ENCODE results near the gene ATP10B.

DNA sequence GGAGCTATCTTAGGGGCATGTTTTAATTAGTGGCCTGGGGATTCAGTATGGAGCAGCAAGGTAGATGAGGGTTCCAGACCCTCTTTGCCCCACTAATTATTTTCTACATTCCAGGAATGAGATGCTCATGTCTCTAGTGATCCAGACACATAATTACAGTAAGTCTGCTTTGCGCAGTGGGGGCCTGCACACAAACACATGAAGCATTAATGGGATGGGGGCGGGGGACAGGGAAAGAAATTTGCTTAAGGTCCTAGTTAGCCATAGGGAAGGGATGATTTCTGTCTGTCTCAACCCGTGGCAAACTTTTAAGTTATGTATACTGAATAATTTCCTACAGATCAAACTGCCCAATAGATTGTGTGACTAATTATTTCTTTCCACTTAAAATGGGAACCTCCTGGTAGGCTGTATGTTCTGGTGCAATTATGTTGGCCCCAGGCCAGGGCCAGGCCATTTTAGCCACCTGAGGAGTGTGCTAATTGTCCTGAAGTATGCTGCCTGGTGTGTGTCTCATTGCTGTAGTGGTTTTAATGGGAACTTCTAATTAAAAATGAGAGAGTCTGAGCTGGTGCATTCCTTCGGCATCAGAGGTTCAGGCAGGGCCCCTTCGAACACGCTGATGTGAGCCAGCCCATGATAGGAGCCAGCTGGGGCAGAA is 295.9 kb downstream of the ATP10B start:
- TF ChIP-seq SIN3A (IDR thresholded peaks at IDR 0.05; ENCODE audit: borderline replicate concordance, insufficient read depth, low read depth, low read length) (no peak), POLR2AphosphoS5 (IDR thresholded peaks at IDR 0.05; ENCODE audit: low read depth, low read length) (no peak), TCF7L2 (IDR thresholded peaks at IDR 0.05; ENCODE audit: low read depth, low read length) (no peak)
- TF ChIP-seq, protein P1, sequence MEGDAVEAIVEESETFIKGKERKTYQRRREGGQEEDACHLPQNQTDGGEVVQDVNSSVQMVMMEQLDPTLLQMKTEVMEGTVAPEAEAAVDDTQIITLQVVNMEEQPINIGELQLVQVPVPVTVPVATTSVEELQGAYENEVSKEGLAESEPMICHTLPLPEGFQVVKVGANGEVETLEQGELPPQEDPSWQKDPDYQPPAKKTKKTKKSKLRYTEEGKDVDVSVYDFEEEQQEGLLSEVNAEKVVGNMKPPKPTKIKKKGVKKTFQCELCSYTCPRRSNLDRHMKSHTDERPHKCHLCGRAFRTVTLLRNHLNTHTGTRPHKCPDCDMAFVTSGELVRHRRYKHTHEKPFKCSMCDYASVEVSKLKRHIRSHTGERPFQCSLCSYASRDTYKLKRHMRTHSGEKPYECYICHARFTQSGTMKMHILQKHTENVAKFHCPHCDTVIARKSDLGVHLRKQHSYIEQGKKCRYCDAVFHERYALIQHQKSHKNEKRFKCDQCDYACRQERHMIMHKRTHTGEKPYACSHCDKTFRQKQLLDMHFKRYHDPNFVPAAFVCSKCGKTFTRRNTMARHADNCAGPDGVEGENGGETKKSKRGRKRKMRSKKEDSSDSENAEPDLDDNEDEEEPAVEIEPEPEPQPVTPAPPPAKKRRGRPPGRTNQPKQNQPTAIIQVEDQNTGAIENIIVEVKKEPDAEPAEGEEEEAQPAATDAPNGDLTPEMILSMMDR (IDR thresholded peaks at IDR 0.05): no peak
- TF ChIP-seq, protein P2, sequence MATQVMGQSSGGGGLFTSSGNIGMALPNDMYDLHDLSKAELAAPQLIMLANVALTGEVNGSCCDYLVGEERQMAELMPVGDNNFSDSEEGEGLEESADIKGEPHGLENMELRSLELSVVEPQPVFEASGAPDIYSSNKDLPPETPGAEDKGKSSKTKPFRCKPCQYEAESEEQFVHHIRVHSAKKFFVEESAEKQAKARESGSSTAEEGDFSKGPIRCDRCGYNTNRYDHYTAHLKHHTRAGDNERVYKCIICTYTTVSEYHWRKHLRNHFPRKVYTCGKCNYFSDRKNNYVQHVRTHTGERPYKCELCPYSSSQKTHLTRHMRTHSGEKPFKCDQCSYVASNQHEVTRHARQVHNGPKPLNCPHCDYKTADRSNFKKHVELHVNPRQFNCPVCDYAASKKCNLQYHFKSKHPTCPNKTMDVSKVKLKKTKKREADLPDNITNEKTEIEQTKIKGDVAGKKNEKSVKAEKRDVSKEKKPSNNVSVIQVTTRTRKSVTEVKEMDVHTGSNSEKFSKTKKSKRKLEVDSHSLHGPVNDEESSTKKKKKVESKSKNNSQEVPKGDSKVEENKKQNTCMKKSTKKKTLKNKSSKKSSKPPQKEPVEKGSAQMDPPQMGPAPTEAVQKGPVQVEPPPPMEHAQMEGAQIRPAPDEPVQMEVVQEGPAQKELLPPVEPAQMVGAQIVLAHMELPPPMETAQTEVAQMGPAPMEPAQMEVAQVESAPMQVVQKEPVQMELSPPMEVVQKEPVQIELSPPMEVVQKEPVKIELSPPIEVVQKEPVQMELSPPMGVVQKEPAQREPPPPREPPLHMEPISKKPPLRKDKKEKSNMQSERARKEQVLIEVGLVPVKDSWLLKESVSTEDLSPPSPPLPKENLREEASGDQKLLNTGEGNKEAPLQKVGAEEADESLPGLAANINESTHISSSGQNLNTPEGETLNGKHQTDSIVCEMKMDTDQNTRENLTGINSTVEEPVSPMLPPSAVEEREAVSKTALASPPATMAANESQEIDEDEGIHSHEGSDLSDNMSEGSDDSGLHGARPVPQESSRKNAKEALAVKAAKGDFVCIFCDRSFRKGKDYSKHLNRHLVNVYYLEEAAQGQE (IDR thresholded peaks at IDR 0.05; ENCODE audit: insufficient read depth in 1 of 2, low read depth in 2 of 2, low read length in 1 of 2): no peak
